ENCODE measurements around the gene KCNQ1OT1.

KCNQ1OT1 gene

DNA sequence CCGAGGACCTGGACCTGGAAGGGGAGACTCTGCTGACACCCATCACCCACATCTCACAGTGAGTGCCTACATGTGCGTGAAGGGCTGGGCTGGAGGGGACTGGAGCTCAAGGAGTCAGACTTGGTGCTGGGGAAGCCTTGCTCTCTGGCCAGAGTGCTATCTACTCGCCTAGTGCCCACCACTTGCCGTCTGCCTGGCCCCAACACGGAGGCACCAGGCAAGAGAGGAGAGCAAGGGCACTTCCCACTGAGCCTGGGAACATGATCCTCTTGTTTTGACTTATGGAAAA is 37.8 kb downstream of the KCNQ1OT1 start:
- H3K4me1 ChIP-seq (ENCODE audit: insufficient read depth, low read length, severe bottlenecking) = no peaks in the 10 kb centered on the region
- H3K27ac ChIP-seq (ENCODE audit: low read depth, low read length, poor library complexity, severe bottlenecking) = no peak overlapping the region
- H3K36me3 ChIP-seq (ENCODE audit: insufficient read depth, low read length) = no peaks in the 10 kb centered on the region
- no peaks in the 10 kb centered on the region for H3K9me3 ChIP-seq (ENCODE audit: low read length)
- no peaks in the 10 kb centered on the region for H3K79me2 ChIP-seq (ENCODE audit: insufficient read depth, low read length)
- no peak for TF ChIP-seq EZH2 (IDR thresholded peaks at IDR 0.05; ENCODE audit: borderline replicate concordance, low read length)
- TF ChIP-seq, protein P1, sequence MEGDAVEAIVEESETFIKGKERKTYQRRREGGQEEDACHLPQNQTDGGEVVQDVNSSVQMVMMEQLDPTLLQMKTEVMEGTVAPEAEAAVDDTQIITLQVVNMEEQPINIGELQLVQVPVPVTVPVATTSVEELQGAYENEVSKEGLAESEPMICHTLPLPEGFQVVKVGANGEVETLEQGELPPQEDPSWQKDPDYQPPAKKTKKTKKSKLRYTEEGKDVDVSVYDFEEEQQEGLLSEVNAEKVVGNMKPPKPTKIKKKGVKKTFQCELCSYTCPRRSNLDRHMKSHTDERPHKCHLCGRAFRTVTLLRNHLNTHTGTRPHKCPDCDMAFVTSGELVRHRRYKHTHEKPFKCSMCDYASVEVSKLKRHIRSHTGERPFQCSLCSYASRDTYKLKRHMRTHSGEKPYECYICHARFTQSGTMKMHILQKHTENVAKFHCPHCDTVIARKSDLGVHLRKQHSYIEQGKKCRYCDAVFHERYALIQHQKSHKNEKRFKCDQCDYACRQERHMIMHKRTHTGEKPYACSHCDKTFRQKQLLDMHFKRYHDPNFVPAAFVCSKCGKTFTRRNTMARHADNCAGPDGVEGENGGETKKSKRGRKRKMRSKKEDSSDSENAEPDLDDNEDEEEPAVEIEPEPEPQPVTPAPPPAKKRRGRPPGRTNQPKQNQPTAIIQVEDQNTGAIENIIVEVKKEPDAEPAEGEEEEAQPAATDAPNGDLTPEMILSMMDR (IDR thresholded peaks at IDR 0.05; ENCODE audit: low read length) = no peak
- H3K9ac ChIP-seq (ENCODE audit: low read length) = no peak overlapping the region
- no peaks in the 10 kb centered on the region for H4K20me1 ChIP-seq (ENCODE audit: insufficient read depth, low read length)
- no peaks in the 10 kb centered on the region for H3F3A ChIP-seq (ENCODE audit: insufficient read depth, low read length)
- no peaks in the 10 kb centered on the region for H3K27me3 ChIP-seq (ENCODE audit: insufficient read depth, low read length)
- no peak overlapping the region for H3K4me2 ChIP-seq (ENCODE audit: low read length)
- H3K9me2 ChIP-seq (ENCODE audit: low read depth, low read length) = no peaks in the 10 kb centered on the region
- no peak overlapping the region for H3K4me3 ChIP-seq (ENCODE audit: low read depth, low read length, poor library complexity, severe bottlenecking)
- no peak overlapping the region for H2AFZ ChIP-seq (ENCODE audit: low read length)

GRCh38 chr11:2661173-2662023 is 38.4 kb downstream of the KCNQ1OT1 start:
- H3K36me3 ChIP-seq (ENCODE audit: insufficient read depth, low read length) = no peaks in the 10 kb centered on the region

GRCh38 chr11:2660357-2660939 is 39.3 kb downstream of the KCNQ1OT1 start:
- H2AFZ ChIP-seq (ENCODE audit: low read length) = no peak overlapping the region
- H3F3A ChIP-seq (ENCODE audit: insufficient read depth, low read length) = no peaks in the 10 kb centered on the region
- H3K9me2 ChIP-seq (ENCODE audit: low read depth, low read length) = no peaks in the 10 kb centered on the region
- no peaks in the 10 kb centered on the region for H3K9me3 ChIP-seq (ENCODE audit: low read length)
- H3K9ac ChIP-seq (ENCODE audit: low read length) = no peak overlapping the region
- TF ChIP-seq, protein P1 (IDR thresholded peaks at IDR 0.05; ENCODE audit: low read length) = no peak
- no peak for TF ChIP-seq EZH2 (IDR thresholded peaks at IDR 0.05; ENCODE audit: borderline replicate concordance, low read length)
- H3K36me3 ChIP-seq (ENCODE audit: insufficient read depth, low read length) = no peaks in the 10 kb centered on the region
- no peaks in the 10 kb centered on the region for H4K20me1 ChIP-seq (ENCODE audit: insufficient read depth, low read length)
- no peak overlapping the region for H3K27ac ChIP-seq (ENCODE audit: low read depth, low read length, poor library complexity, severe bottlenecking)
- H3K79me2 ChIP-seq (ENCODE audit: insufficient read depth, low read length) = no peaks in the 10 kb centered on the region
- no peak overlapping the region for H3K4me3 ChIP-seq (ENCODE audit: low read depth, low read length, poor library complexity, severe bottlenecking)
- no peak overlapping the region for H3K4me2 ChIP-seq (ENCODE audit: low read length)
- no peaks in the 10 kb centered on the region for H3K27me3 ChIP-seq (ENCODE audit: insufficient read depth, low read length)
- H3K4me1 ChIP-seq (ENCODE audit: insufficient read depth, low read length, severe bottlenecking) = no peaks in the 10 kb centered on the region

More at GRCh38 chr11:2661173-2662023, 38.4 kb downstream of the KCNQ1OT1 start:
- no peak for TF ChIP-seq EZH2 (IDR thresholded peaks at IDR 0.05; ENCODE audit: borderline replicate concordance, low read length)
- TF ChIP-seq, protein P1 (IDR thresholded peaks at IDR 0.05; ENCODE audit: low read length) = no peak
- Histone ChIP-seq H3K27ac (ENCODE audit: low read depth, low read length, poor library complexity, severe bottlenecking) (no peak overlapping the region), H3K4me3 (ENCODE audit: low read depth, low read length, poor library complexity, severe bottlenecking) (no peak overlapping the region), H3K4me1 (ENCODE audit: insufficient read depth, low read length, severe bottlenecking) (no peaks in the 10 kb centered on the region), H4K20me1 (ENCODE audit: insufficient read depth, low read length) (no peaks in the 10 kb centered on the region), H3K9ac (ENCODE audit: low read length) (no peak overlapping the region), H3K27me3 (ENCODE audit: insufficient read depth, low read length) (no peaks in the 10 kb centered on the region), H3F3A (ENCODE audit: insufficient read depth, low read length) (no peaks in the 10 kb centered on the region), H3K4me2 (ENCODE audit: low read length) (no peak overlapping the region), H3K9me2 (ENCODE audit: low read depth, low read length) (no peaks in the 10 kb centered on the region), H3K79me2 (ENCODE audit: insufficient read depth, low read length) (no peaks in the 10 kb centered on the region), H2AFZ (ENCODE audit: low read length) (no peak overlapping the region), H3K9me3 (ENCODE audit: low read length) (no peaks in the 10 kb centered on the region)

All from OCI-LY1 (cell line).